HepG2 (cell line): ENCODE results near the gene CAPN10. TPM values are rescaled to one million over a fixed set of nuclear protein-coding genes. Genes with fewer than 3 reads are reported as not detected.
A peak's percentile ranks its signal among the peaks of the same experiment; 100 is the strongest.

Experiments
- DPF2 ChIP-seq: sonication (generic); formaldehyde crosslinking; IDR thresholded peaks from 2 replicates; pipeline ENCODE4 v1.4.0; 2020; ENCODE audit warnings: mild to moderate bottlenecking, low read depth, missing genetic modification reagents, borderline replicate concordance
- DR1 ChIP-seq: sonication (generic); formaldehyde crosslinking; IDR thresholded peaks from 2 replicates; pipeline ENCODE4 v1.8.0; 2021; ENCODE audit warnings: mild to moderate bottlenecking, missing genetic modification reagents, inconsistent platforms
- ELF4 ChIP-seq: sonication (generic); formaldehyde crosslinking; IDR thresholded peaks from 2 replicates; pipeline ENCODE4 v1.5.0; 2020; ENCODE audit warnings: missing genetic modification reagents, mild to moderate bottlenecking, moderate library complexity, borderline replicate concordance
- FOXP4 ChIP-seq: sonication (generic); formaldehyde crosslinking; IDR thresholded peaks from 2 replicates; pipeline ENCODE4 v1.4.0; 2020; ENCODE audit warnings: missing genetic modification reagents
- ISL2 ChIP-seq: sonication (generic); formaldehyde crosslinking; IDR thresholded peaks from 2 replicates; pipeline ENCODE4 v1.5.0; 2020; ENCODE audit warnings: missing genetic modification reagents
- KDM6A ChIP-seq: IDR thresholded peaks from 2 replicates; pipeline ENCODE4 v1.6.1; 2016; ENCODE audit warnings: low read depth
- REL ChIP-seq: sonication (generic); formaldehyde crosslinking; conservative IDR thresholded peaks from 2 replicates; pipeline ENCODE4 v1.8.0; 2022; ENCODE audit warnings: mild to moderate bottlenecking, missing genetic modification reagents, moderate library complexity
- RNF219 ChIP-seq: sonication (generic); formaldehyde crosslinking; IDR thresholded peaks from 2 replicates; pipeline ENCODE4 v1.5.0; 2020; ENCODE audit warnings: mild to moderate bottlenecking, missing genetic modification reagents
- SPEN ChIP-seq: sonication (generic); formaldehyde crosslinking; IDR thresholded peaks from 2 replicates; pipeline ENCODE4 v1.5.1; 2020; ENCODE audit warnings: low read depth, mild to moderate bottlenecking, missing genetic modification reagents
- TEAD2 ChIP-seq: sonication (generic); formaldehyde crosslinking; IDR thresholded peaks from 2 replicates; pipeline ENCODE4 v1.9.0; 2021; ENCODE audit warnings: missing genetic modification reagents
- ZNF281 ChIP-seq: sonication (generic); formaldehyde crosslinking; IDR thresholded peaks from 2 replicates; pipeline ENCODE4 v1.4.0; 2020; ENCODE audit warnings: missing genetic modification reagents, borderline replicate concordance
- ZNF282 ChIP-seq: fragments of 450-650 bp; IDR thresholded peaks from 2 replicates; pipeline ENCODE4 v1.6.1; 2018; ENCODE audit not compliant: partially characterized antibody
- ZNF720 ChIP-seq: sonication (generic); formaldehyde crosslinking; IDR thresholded peaks from 2 replicates; pipeline ENCODE4 v1.4.0; 2020; ENCODE audit warnings: missing genetic modification reagents
- polyA plus RNA-seq, 8 experiments: library from polyadenylated mRNA; depleted of rRNA in 3 of 8; stranded (reverse) in 7 of 8; unstranded in 1 of 8; fragments of >200 nt; fragmentation: Illumina TruSeq in 4 of 8; extraction: Trizol in 4 of 8; gene quantifications; 2 replicates each; pipeline versions ENCODE4 v1.2.1 to v1.2.3, GENCODE V29; 2011 to 2016; ENCODE audit warnings: low read depth in 4 of 8, missing spikeins in 1 of 8, mixed read lengths in 1 of 8; ENCODE audit not compliant: insufficient read depth in 1 of 8
- total RNA-seq, 5 experiments: library from RNA; depleted of rRNA; stranded (reverse); fragments of >200 nt; fragmentation: Illumina TruSeq; extraction: Trizol; gene quantifications; 2 replicates each; pipeline ENCODE4 v1.2.3, GENCODE V29; 2016; ENCODE audit warnings: low read depth in 1 of 5
- TF ChIP-seq, protein P1 (sequence below): sonication (generic); formaldehyde crosslinking; IDR thresholded peaks from 2 replicates; pipeline ENCODE4 v1.5.1; 2020; ENCODE audit warnings: missing genetic modification reagents, mild to moderate bottlenecking, borderline replicate concordance
- TF ChIP-seq, protein P2 (sequence below): IDR thresholded peaks from 2 replicates; pipeline ENCODE4 v1.4.0; 2020; ENCODE audit warnings: mild to moderate bottlenecking, missing genetic modification reagents

CAPN10 gene
- total and polyA plus RNA-seq, 2 of the 13 experiments (the other 11 are each of a cell fraction or from before 2014, with no cell fraction given): 27.6 to 32.4 TPM

DNA sequence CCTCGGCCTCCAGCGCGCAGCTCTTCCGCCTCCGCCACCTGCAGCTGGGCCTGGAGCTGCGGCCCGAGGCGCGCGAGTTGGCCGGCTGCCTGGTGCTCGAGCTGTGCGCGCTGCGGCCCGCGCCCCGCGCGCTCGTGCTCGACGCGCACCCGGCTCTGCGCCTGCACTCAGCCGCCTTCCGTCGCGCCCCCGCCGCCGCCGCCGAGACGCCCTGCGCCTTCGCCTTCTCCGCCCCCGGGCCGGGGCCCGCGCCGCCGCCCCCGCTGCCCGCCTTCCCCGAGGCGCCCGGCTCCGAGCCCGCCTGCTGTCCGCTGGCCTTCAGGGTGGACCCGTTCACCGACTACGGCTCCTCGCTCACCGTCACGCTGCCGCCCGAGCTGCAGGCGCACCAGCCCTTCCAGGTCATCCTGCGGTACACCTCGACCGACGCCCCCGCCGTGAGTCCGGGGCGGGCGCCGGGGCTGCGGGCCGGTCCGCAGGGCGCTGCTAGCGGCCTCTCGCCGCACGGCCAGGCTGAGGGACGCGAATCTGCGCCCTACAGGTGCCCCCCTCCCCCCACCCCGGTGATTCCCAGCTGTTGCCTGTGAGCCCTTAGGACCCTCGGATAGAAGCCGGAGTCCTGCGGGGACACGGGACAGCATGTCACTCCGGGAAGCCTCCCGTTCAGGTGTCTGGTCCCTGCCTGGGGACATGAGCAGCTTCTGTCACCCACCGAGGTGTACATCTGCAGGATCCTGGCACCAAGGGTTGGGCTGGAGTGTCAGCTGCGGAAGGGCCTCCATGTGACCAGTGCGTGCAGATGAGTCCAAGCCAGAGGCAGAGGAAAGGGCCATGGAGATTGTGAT is 17.6 kb upstream of the CAPN10 start (continued):
- TF ChIP-seq ZNF720 (CRISPR knock-in tag): no peak
- TF ChIP-seq REL: no peak
- TF ChIP-seq, protein P1, sequence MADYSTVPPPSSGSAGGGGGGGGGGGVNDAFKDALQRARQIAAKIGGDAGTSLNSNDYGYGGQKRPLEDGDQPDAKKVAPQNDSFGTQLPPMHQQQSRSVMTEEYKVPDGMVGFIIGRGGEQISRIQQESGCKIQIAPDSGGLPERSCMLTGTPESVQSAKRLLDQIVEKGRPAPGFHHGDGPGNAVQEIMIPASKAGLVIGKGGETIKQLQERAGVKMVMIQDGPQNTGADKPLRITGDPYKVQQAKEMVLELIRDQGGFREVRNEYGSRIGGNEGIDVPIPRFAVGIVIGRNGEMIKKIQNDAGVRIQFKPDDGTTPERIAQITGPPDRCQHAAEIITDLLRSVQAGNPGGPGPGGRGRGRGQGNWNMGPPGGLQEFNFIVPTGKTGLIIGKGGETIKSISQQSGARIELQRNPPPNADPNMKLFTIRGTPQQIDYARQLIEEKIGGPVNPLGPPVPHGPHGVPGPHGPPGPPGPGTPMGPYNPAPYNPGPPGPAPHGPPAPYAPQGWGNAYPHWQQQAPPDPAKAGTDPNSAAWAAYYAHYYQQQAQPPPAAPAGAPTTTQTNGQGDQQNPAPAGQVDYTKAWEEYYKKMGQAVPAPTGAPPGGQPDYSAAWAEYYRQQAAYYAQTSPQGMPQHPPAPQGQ (CRISPR knock-in tag): 0 out of 2 replicates have a peak, but pooled peaks have one; percentile 44
- TF ChIP-seq SPEN (CRISPR knock-in tag): no peak; the same call in 1 of the 2 replicates
- no peak for TF ChIP-seq RNF219 (CRISPR knock-in tag)
- TF ChIP-seq KDM6A: no peak
- TF ChIP-seq ELF4 (CRISPR knock-in tag): no peak
- TF ChIP-seq ZNF281: peak; percentile 66
- no peak for TF ChIP-seq DPF2 (CRISPR knock-in tag)
- TF ChIP-seq TEAD2 (CRISPR knock-in tag): 0 out of 2 replicates have a peak, but pooled peaks have one; percentile 33
- TF ChIP-seq DR1: no peak
- TF ChIP-seq, protein P2, sequence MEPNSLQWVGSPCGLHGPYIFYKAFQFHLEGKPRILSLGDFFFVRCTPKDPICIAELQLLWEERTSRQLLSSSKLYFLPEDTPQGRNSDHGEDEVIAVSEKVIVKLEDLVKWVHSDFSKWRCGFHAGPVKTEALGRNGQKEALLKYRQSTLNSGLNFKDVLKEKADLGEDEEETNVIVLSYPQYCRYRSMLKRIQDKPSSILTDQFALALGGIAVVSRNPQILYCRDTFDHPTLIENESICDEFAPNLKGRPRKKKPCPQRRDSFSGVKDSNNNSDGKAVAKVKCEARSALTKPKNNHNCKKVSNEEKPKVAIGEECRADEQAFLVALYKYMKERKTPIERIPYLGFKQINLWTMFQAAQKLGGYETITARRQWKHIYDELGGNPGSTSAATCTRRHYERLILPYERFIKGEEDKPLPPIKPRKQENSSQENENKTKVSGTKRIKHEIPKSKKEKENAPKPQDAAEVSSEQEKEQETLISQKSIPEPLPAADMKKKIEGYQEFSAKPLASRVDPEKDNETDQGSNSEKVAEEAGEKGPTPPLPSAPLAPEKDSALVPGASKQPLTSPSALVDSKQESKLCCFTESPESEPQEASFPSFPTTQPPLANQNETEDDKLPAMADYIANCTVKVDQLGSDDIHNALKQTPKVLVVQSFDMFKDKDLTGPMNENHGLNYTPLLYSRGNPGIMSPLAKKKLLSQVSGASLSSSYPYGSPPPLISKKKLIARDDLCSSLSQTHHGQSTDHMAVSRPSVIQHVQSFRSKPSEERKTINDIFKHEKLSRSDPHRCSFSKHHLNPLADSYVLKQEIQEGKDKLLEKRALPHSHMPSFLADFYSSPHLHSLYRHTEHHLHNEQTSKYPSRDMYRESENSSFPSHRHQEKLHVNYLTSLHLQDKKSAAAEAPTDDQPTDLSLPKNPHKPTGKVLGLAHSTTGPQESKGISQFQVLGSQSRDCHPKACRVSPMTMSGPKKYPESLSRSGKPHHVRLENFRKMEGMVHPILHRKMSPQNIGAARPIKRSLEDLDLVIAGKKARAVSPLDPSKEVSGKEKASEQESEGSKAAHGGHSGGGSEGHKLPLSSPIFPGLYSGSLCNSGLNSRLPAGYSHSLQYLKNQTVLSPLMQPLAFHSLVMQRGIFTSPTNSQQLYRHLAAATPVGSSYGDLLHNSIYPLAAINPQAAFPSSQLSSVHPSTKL (CRISPR knock-in tag): no peak
- TF ChIP-seq ISL2 (CRISPR knock-in tag): no peak
- TF ChIP-seq FOXP4 (CRISPR knock-in tag): no peak
- TF ChIP-seq ZNF282: no peak
